Measurements from ENCODE around the gene IMP4. TPM values are rescaled to one million over a fixed set of nuclear protein-coding genes. Genes with fewer than 3 reads are reported as not detected.
A peak's percentile ranks its signal among the peaks of the same experiment; 100 is the strongest.

IMP4 gene
- total RNA-seq, 2 experiments from 2014 or later = 81.7 to 88.1 TPM

- ChIA-PET CTCF (interaction anchor here (1.1 kb wide), 1 partner anchor 16 kb away, joined by 3 read pairs; no protein-coding TSS in a partner anchor), POLR2A (interaction anchor here (2.6 kb wide), 1 partner anchor 47 kb away, joined by 12 read pairs; the partner anchor contains the start of gene IMP4)
- Mint-ChIP-seq H3K9me3 (no peaks in the 10 kb centered on the region), H3K36me3 (ENCODE audit: low read depth) (peaks cover 4% of the 10 kb centered on the region), H3K27ac (no peak overlapping the region), H3K4me3 (peak overlapping the region; percentile 14), H3K27me3 (peaks cover 12% of the 10 kb centered on the region), H3K4me1 (ENCODE audit: low read depth) (peaks cover 13% of the 10 kb centered on the region)
- Histone ChIP-seq H3K9me3 (ENCODE audit: control insufficient read depth in 1 of 2, insufficient read depth in 1 of 2, low read length in 2 of 2) (no peaks in the 10 kb centered on the region), H3K4me3 (ENCODE audit: low read length) (no peak overlapping the region), H3K27ac (ENCODE audit: low read depth in 1 of 2, low read length in 2 of 2) (no peak overlapping the region), H3K27me3 (ENCODE audit: control insufficient read depth in 1 of 2, insufficient read depth in 2 of 2, low read length in 2 of 2) (no peaks in the 10 kb centered on the region), H3K4me1 (ENCODE audit: insufficient read depth, low read length) (peaks cover 19% of the 10 kb centered on the region), H3K36me3 (ENCODE audit: insufficient read depth, low read length) (peaks cover 2% of the 10 kb centered on the region)
- intact Hi-C loops (cut with DNase I, micrococcal nuclease) = no loop called here
- ATAC-seq (ENCODE audit: poor library complexity) = no peak
- TF ChIP-seq CTCF (IDR thresholded peaks at IDR 0.05) = no peak
- no peak for DNase-seq
Measured at GRCh38 chr2:130389358-130389757, 46.7 kb downstream of the IMP4 start.

- no peak for ATAC-seq (ENCODE audit: poor library complexity)
- intact Hi-C loops (cut with DNase I, micrococcal nuclease) = no loop called here
- H3K27ac Mint-ChIP-seq = no peak overlapping the region
Measured at GRCh38 chr2:130389783-130390182, 47.1 kb downstream of the IMP4 start.

GRCh38 chr2:130390460-130391057, 47.9 kb downstream of the IMP4 start:
- peak overlapping the region; percentile 55 for H3K27ac Mint-ChIP-seq
- Histone ChIP-seq H3K36me3 (ENCODE audit: insufficient read depth, low read length) (peaks cover 2% of the 10 kb centered on the region), H3K4me3 (ENCODE audit: low read length) (peak overlapping the region; percentile 63), H3K27ac (ENCODE audit: low read depth in 1 of 2, low read length in 2 of 2) (no peak overlapping the region), H3K27me3 (ENCODE audit: control insufficient read depth in 1 of 2, insufficient read depth in 2 of 2, low read length in 2 of 2) (no peaks in the 10 kb centered on the region), H3K4me1 (ENCODE audit: insufficient read depth, low read length) (peaks cover 19% of the 10 kb centered on the region), H3K9me3 (ENCODE audit: control insufficient read depth in 1 of 2, insufficient read depth in 1 of 2, low read length in 2 of 2) (no peaks in the 10 kb centered on the region)
- no peaks in the 10 kb centered on the region for H3K9me3 Mint-ChIP-seq
- peak overlapping the region; percentile 87 for H3K4me3 Mint-ChIP-seq
- peaks cover 15% of the 10 kb centered on the region for H3K27me3 Mint-ChIP-seq
- TF ChIP-seq CTCF (IDR thresholded peaks at IDR 0.05) = no peak
- DNase-seq = no peak
- POLR2A ChIA-PET = interaction anchor here (1.5 to 2.6 kb wide), 3 partner anchors 12 to 48 kb away, joined by 7 to 12 read pairs (median 7); partner anchors contain the start of gene IMP4
- CTCF ChIA-PET = interaction anchor here (1.1 kb wide), 1 partner anchor 18 kb away, joined by 3 read pairs; no protein-coding TSS in a partner anchor
- intact Hi-C loops (cut with DNase I, micrococcal nuclease) = no loop called here
- ATAC-seq (ENCODE audit: poor library complexity) = no peak
- peaks cover 13% of the 10 kb centered on the region for H3K4me1 Mint-ChIP-seq (ENCODE audit: low read depth)
- no peaks in the 10 kb centered on the region for H3K36me3 Mint-ChIP-seq (ENCODE audit: low read depth)

More at GRCh38 chr2:130389783-130390182, 47.1 kb downstream of the IMP4 start:
- peaks cover 12% of the 10 kb centered on the region for H3K27me3 Mint-ChIP-seq
- H3K4me1 Mint-ChIP-seq (ENCODE audit: low read depth) = peaks cover 13% of the 10 kb centered on the region
- no peaks in the 10 kb centered on the region for H3K9me3 Mint-ChIP-seq
- no peaks in the 10 kb centered on the region for H3K27me3 ChIP-seq (ENCODE audit: control insufficient read depth in 1 of 2, insufficient read depth in 2 of 2, low read length in 2 of 2)
- H3K4me3 ChIP-seq (ENCODE audit: low read length) = no peak overlapping the region
- POLR2A ChIA-PET = interaction anchor here (1.7 to 2.6 kb wide), 2 partner anchors 11 to 48 kb away, joined by 7 to 12 read pairs; partner anchors contain the start of gene IMP4
- no peak for DNase-seq
- H3K36me3 ChIP-seq (ENCODE audit: insufficient read depth, low read length) = peaks cover 2% of the 10 kb centered on the region
- H3K4me1 ChIP-seq (ENCODE audit: insufficient read depth, low read length) = peaks cover 19% of the 10 kb centered on the region
- TF ChIP-seq CTCF (IDR thresholded peaks at IDR 0.05) = no peak
- no peaks in the 10 kb centered on the region for H3K9me3 ChIP-seq (ENCODE audit: control insufficient read depth in 1 of 2, insufficient read depth in 1 of 2, low read length in 2 of 2)
- no peak overlapping the region for H3K27ac ChIP-seq (ENCODE audit: low read depth in 1 of 2, low read length in 2 of 2)
- peaks cover 4% of the 10 kb centered on the region for H3K36me3 Mint-ChIP-seq (ENCODE audit: low read depth)
- CTCF ChIA-PET = interaction anchor here (1.1 kb wide), 1 partner anchor 17 kb away, joined by 3 read pairs; no protein-coding TSS in a partner anchor
- peak overlapping the region; percentile 38 for H3K4me3 Mint-ChIP-seq
